PFSK-1 (cell line): Measurements from ENCODE around the gene XKR3.

ENCODE experiments used
- POLR2AphosphoS5 ChIP-seq: IDR thresholded peaks from 2 replicates; pipeline ENCODE4 v1.6.1; 2012; ENCODE audit warnings: low read depth, mild to moderate bottlenecking, control low read depth, low read length, moderate library complexity
- SIN3A ChIP-seq: IDR thresholded peaks from 2 replicates; pipeline ENCODE4 v1.6.1; 2012; ENCODE audit warnings: mild to moderate bottlenecking, low read length, moderate library complexity, borderline replicate concordance; ENCODE audit not compliant: insufficient read depth

DNA sequence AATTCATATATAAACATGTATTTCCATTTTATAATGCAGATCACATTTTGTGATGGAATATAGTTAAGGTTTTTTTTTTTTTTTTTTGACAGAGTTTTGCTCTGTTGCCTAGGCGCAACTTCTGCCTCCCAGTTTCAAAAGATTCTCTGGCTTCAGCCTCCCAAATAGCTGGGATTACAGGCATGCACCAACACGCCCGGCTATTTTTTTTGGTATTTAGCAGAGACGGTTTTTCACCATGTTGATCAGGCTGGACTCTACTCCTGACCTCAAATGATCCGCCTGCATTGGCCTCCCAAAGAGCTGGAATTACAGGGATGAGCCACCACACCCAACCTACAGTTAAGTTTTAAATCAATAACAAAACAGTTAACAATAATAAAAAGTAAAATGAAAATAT, 18.8 kb downstream of the XKR3 start:
- TF ChIP-seq POLR2AphosphoS5 (no peak), SIN3A (no peak)
